GM23338 (cell line): ENCODE measurements around the gene SLC4A7.

Experiments used
- EZH2 ChIP-seq: fragments of 200-600 bp; sonication (generic); IDR thresholded peaks from one replicate; pipeline ENCODE4 v1.8.0; 2017; ENCODE audit warnings: antibody characterized with exemption, mild to moderate bottlenecking, low read depth; ENCODE audit not compliant: unreplicated experiment
- NANOG ChIP-seq: IDR thresholded peaks from 2 replicates; pipeline ENCODE4 v1.6.1; 2016; ENCODE audit warnings: antibody characterized with exemption, borderline replicate concordance
- POLR2AphosphoS5 ChIP-seq: IDR thresholded peaks from 2 replicates; pipeline ENCODE4 v1.6.1; 2016; ENCODE audit warnings: antibody characterized with exemption, low read depth
- TF ChIP-seq, protein P1 (sequence below), 2 experiments: fragments of 200-600 bp in 1 of 2; sonication (generic) in 1 of 2; conservative IDR thresholded peaks; 2 replicates each; pipeline versions ENCODE4 v1.5.1 to v1.6.1; 2016 to 2017; ENCODE audit warnings: antibody characterized with exemption in 2 of 2, low read depth in 2 of 2, mild to moderate bottlenecking in 2 of 2, moderate library complexity in 1 of 2
- TF ChIP-seq, protein P2 (sequence below): IDR thresholded peaks from one replicate; pipeline ENCODE4 v1.6.1; 2018; ENCODE audit warnings: antibody characterized with exemption; ENCODE audit not compliant: unreplicated experiment

DNA sequence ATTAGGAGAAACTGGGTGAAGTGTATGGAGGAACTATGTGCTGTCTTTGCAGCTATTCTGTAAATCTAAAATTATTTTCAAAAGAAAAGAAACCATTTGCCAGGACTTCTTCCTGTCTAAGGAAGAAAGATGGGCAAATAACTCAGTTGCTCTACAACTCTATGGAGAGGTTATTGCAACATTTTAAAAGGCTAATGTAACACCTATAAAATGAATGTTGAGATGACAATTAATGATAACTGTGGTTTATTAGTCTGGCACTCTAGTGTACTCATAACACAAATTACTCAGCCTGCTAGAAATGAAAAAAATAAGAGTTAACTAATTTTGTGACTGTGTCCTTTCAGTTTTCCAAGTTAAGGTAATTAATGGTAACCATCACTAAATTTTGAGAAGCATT lies 32.3 kb downstream of the SLC4A7 start:
- TF ChIP-seq, protein P1, sequence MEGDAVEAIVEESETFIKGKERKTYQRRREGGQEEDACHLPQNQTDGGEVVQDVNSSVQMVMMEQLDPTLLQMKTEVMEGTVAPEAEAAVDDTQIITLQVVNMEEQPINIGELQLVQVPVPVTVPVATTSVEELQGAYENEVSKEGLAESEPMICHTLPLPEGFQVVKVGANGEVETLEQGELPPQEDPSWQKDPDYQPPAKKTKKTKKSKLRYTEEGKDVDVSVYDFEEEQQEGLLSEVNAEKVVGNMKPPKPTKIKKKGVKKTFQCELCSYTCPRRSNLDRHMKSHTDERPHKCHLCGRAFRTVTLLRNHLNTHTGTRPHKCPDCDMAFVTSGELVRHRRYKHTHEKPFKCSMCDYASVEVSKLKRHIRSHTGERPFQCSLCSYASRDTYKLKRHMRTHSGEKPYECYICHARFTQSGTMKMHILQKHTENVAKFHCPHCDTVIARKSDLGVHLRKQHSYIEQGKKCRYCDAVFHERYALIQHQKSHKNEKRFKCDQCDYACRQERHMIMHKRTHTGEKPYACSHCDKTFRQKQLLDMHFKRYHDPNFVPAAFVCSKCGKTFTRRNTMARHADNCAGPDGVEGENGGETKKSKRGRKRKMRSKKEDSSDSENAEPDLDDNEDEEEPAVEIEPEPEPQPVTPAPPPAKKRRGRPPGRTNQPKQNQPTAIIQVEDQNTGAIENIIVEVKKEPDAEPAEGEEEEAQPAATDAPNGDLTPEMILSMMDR (conservative IDR thresholded peaks at IDR 0.05; ENCODE audit: low read depth in 2 of 2): no peak
- TF ChIP-seq POLR2AphosphoS5: no peak
- no peak for TF ChIP-seq EZH2
- no peak for TF ChIP-seq NANOG
- TF ChIP-seq, protein P2, sequence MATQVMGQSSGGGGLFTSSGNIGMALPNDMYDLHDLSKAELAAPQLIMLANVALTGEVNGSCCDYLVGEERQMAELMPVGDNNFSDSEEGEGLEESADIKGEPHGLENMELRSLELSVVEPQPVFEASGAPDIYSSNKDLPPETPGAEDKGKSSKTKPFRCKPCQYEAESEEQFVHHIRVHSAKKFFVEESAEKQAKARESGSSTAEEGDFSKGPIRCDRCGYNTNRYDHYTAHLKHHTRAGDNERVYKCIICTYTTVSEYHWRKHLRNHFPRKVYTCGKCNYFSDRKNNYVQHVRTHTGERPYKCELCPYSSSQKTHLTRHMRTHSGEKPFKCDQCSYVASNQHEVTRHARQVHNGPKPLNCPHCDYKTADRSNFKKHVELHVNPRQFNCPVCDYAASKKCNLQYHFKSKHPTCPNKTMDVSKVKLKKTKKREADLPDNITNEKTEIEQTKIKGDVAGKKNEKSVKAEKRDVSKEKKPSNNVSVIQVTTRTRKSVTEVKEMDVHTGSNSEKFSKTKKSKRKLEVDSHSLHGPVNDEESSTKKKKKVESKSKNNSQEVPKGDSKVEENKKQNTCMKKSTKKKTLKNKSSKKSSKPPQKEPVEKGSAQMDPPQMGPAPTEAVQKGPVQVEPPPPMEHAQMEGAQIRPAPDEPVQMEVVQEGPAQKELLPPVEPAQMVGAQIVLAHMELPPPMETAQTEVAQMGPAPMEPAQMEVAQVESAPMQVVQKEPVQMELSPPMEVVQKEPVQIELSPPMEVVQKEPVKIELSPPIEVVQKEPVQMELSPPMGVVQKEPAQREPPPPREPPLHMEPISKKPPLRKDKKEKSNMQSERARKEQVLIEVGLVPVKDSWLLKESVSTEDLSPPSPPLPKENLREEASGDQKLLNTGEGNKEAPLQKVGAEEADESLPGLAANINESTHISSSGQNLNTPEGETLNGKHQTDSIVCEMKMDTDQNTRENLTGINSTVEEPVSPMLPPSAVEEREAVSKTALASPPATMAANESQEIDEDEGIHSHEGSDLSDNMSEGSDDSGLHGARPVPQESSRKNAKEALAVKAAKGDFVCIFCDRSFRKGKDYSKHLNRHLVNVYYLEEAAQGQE: no peak
